Mesothelial cell of epicardium (in vitro differentiated cells): ENCODE results near the gene LASP1. TPM values are rescaled to one million over a fixed set of nuclear protein-coding genes. Genes with fewer than 3 reads are reported as not detected.
A peak's percentile ranks its signal among the peaks of the same experiment; 100 is the strongest.

Experiments
- DNase-seq, 2 experiments: peaks; one replicate each; pipeline ENCODE4 v3.0.0; 2021; ENCODE audit warnings: low spot score in 2 of 2; ENCODE audit not compliant: unreplicated experiment in 2 of 2
- H3K27ac Mint-ChIP-seq: 2 replicates; pipeline ENCODE4 v1.8.0; 2021; ENCODE audit warnings: mixed read lengths
- H3K27me3 Mint-ChIP-seq: 2 replicates; pipeline ENCODE4 v1.8.0; 2021; ENCODE audit warnings: low read depth, mixed read lengths
- H3K36me3 Mint-ChIP-seq: 2 replicates; pipeline ENCODE4 v1.8.0; 2021; ENCODE audit warnings: mixed read lengths
- H3K4me1 Mint-ChIP-seq: 2 replicates; pipeline ENCODE4 v1.8.0; 2021; ENCODE audit warnings: mixed read lengths
- H3K4me3 Mint-ChIP-seq: 2 replicates; pipeline ENCODE4 v1.8.0; 2021; ENCODE audit warnings: mild to moderate bottlenecking, moderate library complexity, mixed read lengths
- H3K9me3 Mint-ChIP-seq: 2 replicates; pipeline ENCODE4 v1.8.0; 2021; ENCODE audit warnings: mixed read lengths
- CTCF ChIP-seq: fragments of 200-600 bp; sonication (generic); IDR thresholded peaks from one replicate; pipeline ENCODE4 v1.5.0; 2021; ENCODE audit warnings: antibody characterized with exemption; ENCODE audit not compliant: unreplicated experiment
- total RNA-seq: library from RNA; stranded (reverse); gene quantifications from 3 replicates; pipeline ENCODE4 v1.2.1, GENCODE V29; 2021

Gene LASP1
- total RNA-seq, 1 donor from 2014 or later, result 144 TPM

GRCh38 chr17:38896346-38896954 lies 26.6 kb downstream of the LASP1 start:
- Mint-ChIP-seq H3K36me3 (peaks cover 27% of the 10 kb centered on the region), H3K27ac (no peak overlapping the region), H3K9me3 (no peaks in the 10 kb centered on the region), H3K4me3 (no peak overlapping the region), H3K4me1 (peaks cover 8% of the 10 kb centered on the region), H3K27me3 (no peaks in the 10 kb centered on the region)
- no peak for DNase-seq
- TF ChIP-seq CTCF, result no peak

GRCh38 chr17:38897176-38897575 lies 27.3 kb downstream of the LASP1 start:
- TF ChIP-seq CTCF, result no peak
- no peaks in the 10 kb centered on the region for H3K9me3 Mint-ChIP-seq
- peaks cover 8% of the 10 kb centered on the region for H3K4me1 Mint-ChIP-seq
- no peaks in the 10 kb centered on the region for H3K27me3 Mint-ChIP-seq
- H3K4me3 Mint-ChIP-seq, result no peak overlapping the region
- no peak overlapping the region for H3K27ac Mint-ChIP-seq
- no peak for DNase-seq
- peaks cover 23% of the 10 kb centered on the region for H3K36me3 Mint-ChIP-seq

GRCh38 chr17:38897671-38898290 lies 27.9 kb downstream of the LASP1 start:
- no peaks in the 10 kb centered on the region for H3K27me3 Mint-ChIP-seq
- no peak for DNase-seq
- H3K36me3 Mint-ChIP-seq, result peaks cover 22% of the 10 kb centered on the region

GRCh38 chr17:38898291-38898679 lies 28.4 kb downstream of the LASP1 start:
- peaks cover 8% of the 10 kb centered on the region for H3K4me1 Mint-ChIP-seq
- no peaks in the 10 kb centered on the region for H3K27me3 Mint-ChIP-seq
- no peaks in the 10 kb centered on the region for H3K9me3 Mint-ChIP-seq
- DNase-seq, result no peak
- no peak overlapping the region for H3K27ac Mint-ChIP-seq
- H3K36me3 Mint-ChIP-seq, result peaks cover 26% of the 10 kb centered on the region
- no peak for TF ChIP-seq CTCF
- H3K4me3 Mint-ChIP-seq, result no peak overlapping the region

More at GRCh38 chr17:38897671-38898290, 27.9 kb downstream of the LASP1 start:
- peak overlapping the region; percentile 34 for H3K27ac Mint-ChIP-seq
- peaks cover 8% of the 10 kb centered on the region for H3K4me1 Mint-ChIP-seq
- H3K4me3 Mint-ChIP-seq, result no peak overlapping the region
- no peaks in the 10 kb centered on the region for H3K9me3 Mint-ChIP-seq
- TF ChIP-seq CTCF, result no peak

GRCh38 chr17:38898812-38899348 lies 29.0 kb downstream of the LASP1 start:
- peaks cover 8% of the 10 kb centered on the region for H3K4me1 Mint-ChIP-seq
- H3K4me3 Mint-ChIP-seq, result no peak overlapping the region
- H3K27me3 Mint-ChIP-seq, result no peaks in the 10 kb centered on the region
- TF ChIP-seq CTCF, result no peak
- peaks cover 29% of the 10 kb centered on the region for H3K36me3 Mint-ChIP-seq
- DNase-seq, result no peak
- H3K9me3 Mint-ChIP-seq, result no peaks in the 10 kb centered on the region
- no peak overlapping the region for H3K27ac Mint-ChIP-seq
